Colonic mucosa (tissue), 4 donors: ENCODE results near the gene MAP3K15. TPM values are rescaled to one million over a fixed set of nuclear protein-coding genes. Genes with fewer than 3 reads are reported as not detected.

Source experiments
- DNase-seq: peaks from one replicate; pipeline ENCODE4 v3.0.0-alpha.2; 2020
- H3K27ac ChIP-seq: fragments of 200-600 bp; one replicate; pipeline ENCODE4 v1.8.0; 2021
- H3K27me3 ChIP-seq: fragments of 200-600 bp; one replicate; pipeline ENCODE4 v1.8.0; 2021
- H3K36me3 ChIP-seq: fragments of 200-600 bp; one replicate; pipeline ENCODE4 v1.8.0; 2021
- H3K4me1 ChIP-seq: fragments of 200-600 bp; one replicate; pipeline ENCODE4 v1.8.0; 2021; ENCODE audit warnings: mild to moderate bottlenecking
- H3K4me3 ChIP-seq: fragments of 200-600 bp; one replicate; pipeline ENCODE4 v1.8.0; 2021
- H3K9ac ChIP-seq, 2 donors: one replicate each; pipeline ENCODE4 v1.7.0; 2013; ENCODE audit warnings: control low read depth in 2 of 2, low read depth in 2 of 2, low read length in 2 of 2
- H3K9me3 ChIP-seq: fragments of 200-600 bp; one replicate; pipeline ENCODE4 v1.8.0; 2021
- CTCF ChIP-seq: fragments of 200-600 bp; IDR thresholded peaks from one replicate; pipeline ENCODE4 v1.8.0; 2022; ENCODE audit warnings: antibody characterized with exemption, mild to moderate bottlenecking
- intact Hi-C: fragments of 100-400 bp; cut with DNase I; formaldehyde crosslinking; loops from one replicate; pipeline ENCODE4 v1.14.1; 2022
- total RNA-seq, 2 donors: library from RNA; stranded (reverse); fragmentation: NEBNext Ultra II Directional in 1 of 2; extraction: Animal tissue kit (Norgen Biotek cat#: 25700) in 1 of 2; gene quantifications; one replicate each; pipeline ENCODE4 v1.2.1, GENCODE V29; 2021
- donor health status: healthy.
- donor health status: DM: no; HTN: no; CAD: no.
- donor health status: DM: no; HTN: no; CAD: no.

MAP3K15 gene
- total RNA-seq, 2 donors from 2014 or later = 0.25 TPM; not detected in 1

DNA sequence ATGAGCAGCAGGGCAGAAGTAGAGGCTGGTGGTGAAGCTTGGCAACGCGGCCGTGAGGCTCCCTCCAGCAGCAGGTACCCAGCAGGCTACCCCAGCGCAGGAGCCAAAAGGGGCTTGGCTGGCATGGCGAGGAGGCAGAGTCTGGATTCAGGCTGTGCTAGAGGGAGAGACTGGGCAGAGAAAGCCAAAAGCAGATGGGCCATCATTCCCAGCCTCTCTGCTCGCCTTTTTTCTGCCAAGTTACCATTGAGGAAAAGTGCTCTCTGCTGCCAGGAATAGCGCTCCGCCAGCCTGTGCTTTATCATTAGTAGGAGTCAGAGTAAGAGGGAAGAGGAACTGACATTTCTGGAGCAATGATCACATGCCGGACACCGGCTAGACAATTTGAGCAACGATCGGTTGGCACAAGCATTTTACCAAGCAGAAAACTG lies 28.7 kb upstream of the MAP3K15 start:
- intact Hi-C loops = no loop called here
- Histone ChIP-seq H3K27me3 (no peaks in the 10 kb centered on the region), H3K4me3 (no peak overlapping the region), H3K9ac (no peak overlapping the region), H3K9me3 (no peaks in the 10 kb centered on the region), H3K27ac (no peak overlapping the region), H3K36me3 (no peaks in the 10 kb centered on the region), H3K4me1 (no peaks in the 10 kb centered on the region)
- DNase-seq = no peak
- no peak for TF ChIP-seq CTCF

DNA sequence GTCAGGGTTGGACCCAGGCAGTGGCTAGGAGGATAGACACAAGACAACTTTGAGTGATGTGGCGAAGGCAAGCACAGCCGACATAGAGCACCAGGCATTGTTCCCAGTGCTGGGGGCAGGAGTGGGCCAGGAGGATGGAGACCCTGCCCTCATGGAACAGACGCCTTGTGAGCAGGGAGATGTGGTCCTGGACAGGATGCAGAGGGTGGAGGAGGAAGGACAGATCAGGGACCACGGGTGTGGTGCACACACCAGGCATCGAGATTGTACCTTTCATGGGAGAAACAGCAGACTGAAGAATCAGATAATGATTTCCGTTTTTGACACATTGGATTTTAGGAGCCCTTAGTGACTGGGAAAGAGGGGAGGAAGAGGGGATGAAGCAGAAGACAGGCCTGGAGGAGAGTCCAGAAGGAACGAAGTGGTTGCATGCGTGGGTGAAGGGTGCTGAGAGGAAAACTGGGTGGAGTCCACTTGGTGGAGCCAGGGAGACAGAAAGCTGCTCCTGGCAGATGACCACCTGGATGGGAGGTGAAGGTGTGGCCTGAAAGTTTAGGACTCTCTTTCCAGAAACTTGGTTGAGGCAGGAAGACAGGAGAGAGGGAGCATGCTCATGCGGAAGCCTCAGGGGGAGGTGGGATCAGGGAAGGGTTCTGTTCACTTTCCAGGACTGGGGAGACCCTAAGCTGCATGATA lies 27.9 kb upstream of the MAP3K15 start:
- Histone ChIP-seq H3K9me3 (no peaks in the 10 kb centered on the region), H3K36me3 (no peaks in the 10 kb centered on the region), H3K4me3 (no peak overlapping the region), H3K27me3 (no peaks in the 10 kb centered on the region), H3K27ac (no peak overlapping the region), H3K9ac (no peak overlapping the region), H3K4me1 (no peaks in the 10 kb centered on the region)
- TF ChIP-seq CTCF = no peak
- intact Hi-C loops = no loop called here
- DNase-seq = no peak

GRCh38 chrX:19541931-19542330 lies 26.6 kb upstream of the MAP3K15 start:
- no peak for DNase-seq
- H3K9me3 ChIP-seq = no peaks in the 10 kb centered on the region
- intact Hi-C loops = no loop called here
- H3K27ac ChIP-seq = no peak overlapping the region
- no peaks in the 10 kb centered on the region for H3K27me3 ChIP-seq
- no peak for TF ChIP-seq CTCF
- H3K36me3 ChIP-seq = no peaks in the 10 kb centered on the region
- H3K4me1 ChIP-seq = no peaks in the 10 kb centered on the region
- no peak overlapping the region for H3K4me3 ChIP-seq
- no peak overlapping the region for H3K9ac ChIP-seq

GRCh38 chrX:19541196-19541595 lies 25.9 kb upstream of the MAP3K15 start:
- Histone ChIP-seq H3K36me3 (no peaks in the 10 kb centered on the region), H3K4me3 (no peak overlapping the region), H3K4me1 (no peaks in the 10 kb centered on the region), H3K27ac (no peak overlapping the region), H3K27me3 (no peaks in the 10 kb centered on the region), H3K9me3 (no peaks in the 10 kb centered on the region), H3K9ac (no peak overlapping the region)
- intact Hi-C loops = no loop called here
- TF ChIP-seq CTCF = no peak
- no peak for DNase-seq

- Histone ChIP-seq H3K4me3 (no peak overlapping the region), H3K27ac (no peak overlapping the region), H3K9me3 (no peaks in the 10 kb centered on the region), H3K9ac (no peak overlapping the region), H3K27me3 (no peaks in the 10 kb centered on the region), H3K4me1 (no peaks in the 10 kb centered on the region), H3K36me3 (no peaks in the 10 kb centered on the region)
- intact Hi-C loops = no loop called here
- no peak for TF ChIP-seq CTCF
- no peak for DNase-seq
Observed at GRCh38 chrX:19540076-19540475, 24.8 kb upstream of the MAP3K15 start.
